GM18858 (cell line): ENCODE measurements around the gene DRP2.
"Not testable (repeated sequence)": the region's sequence is repeated elsewhere in the genome, so short reads cannot be mapped to it uniquely, and the experiment has no call there.

Experiments
- ATAC-seq: cut with Tn5 transposase; IDR thresholded peaks from one replicate; pipeline ENCODE4 v1.9.1; 2021; ENCODE audit not compliant: unreplicated experiment

Gene DRP2

GRCh38 chrX:101219116-101219863 lies at the start of gene DRP2:
DRP2 (plus strand) TSS chrX:101219786; CDS start chrX:101231648, 11,862 bp downstream.
- no peak for ATAC-seq

GRCh38 chrX:101171883-101172400 lies 47.6 kb upstream of the DRP2 start:
- ATAC-seq, result no peak

- no peak for ATAC-seq
These were observed 43.1 kb upstream of the DRP2 start for GRCh38 chrX:101176439-101176838.

GRCh38 chrX:101184876-101185275 lies 34.7 kb upstream of the DRP2 start:
- not testable (repeated sequence) for ATAC-seq

- ATAC-seq, result not testable (repeated sequence)
These were observed 31.6 kb upstream of the DRP2 start for GRCh38 chrX:101187961-101188360.

- ATAC-seq, result no peak
These were observed 28.9 kb upstream of the DRP2 start for GRCh38 chrX:101190736-101191135.

- ATAC-seq, result no peak
These were observed 28.3 kb upstream of the DRP2 start for GRCh38 chrX:101191217-101191750.

- ATAC-seq, result no peak
These were observed 24.0 kb upstream of the DRP2 start for GRCh38 chrX:101195442-101196173.

- ATAC-seq, result no peak
These were observed 15.7 kb upstream of the DRP2 start for GRCh38 chrX:101203761-101204351.

GRCh38 chrX:101206471-101206870 lies 13.1 kb upstream of the DRP2 start:
- peak; percentile 61 for ATAC-seq

- ATAC-seq, result peak; percentile 67
These were observed 11.3 kb upstream of the DRP2 start for GRCh38 chrX:101208152-101208905.

- ATAC-seq, result no peak
These were observed 9.0 kb upstream of the DRP2 start for GRCh38 chrX:101210630-101211029.

- no peak for ATAC-seq
These were observed 1.9 kb upstream of the DRP2 start for GRCh38 chrX:101217689-101218088.

- ATAC-seq, result no peak
These were observed 319 bp downstream of the DRP2 start for GRCh38 chrX:101219864-101220346.

- no peak for ATAC-seq
These were observed 1.2 kb downstream of the DRP2 start for GRCh38 chrX:101220662-101221260.

GRCh38 chrX:101223226-101223625 lies 3.6 kb downstream of the DRP2 start:
- peak; percentile 75 for ATAC-seq

- ATAC-seq, result no peak
These were observed 9.6 kb downstream of the DRP2 start for GRCh38 chrX:101229170-101229569.

GRCh38 chrX:101230636-101231035 lies 11.1 kb downstream of the DRP2 start:
- no peak for ATAC-seq

- ATAC-seq, result no peak
These were observed 11.5 kb downstream of the DRP2 start for GRCh38 chrX:101231080-101231479.

- no peak for ATAC-seq
These were observed 12.7 kb downstream of the DRP2 start for GRCh38 chrX:101232316-101232715.
